GM12865 (cell line): Measurements from ENCODE around the gene PHPT1.

Experiments
- DNase-seq: peaks from one replicate; pipeline ENCODE4 v3.0.0; 2010; ENCODE audit warnings: low read depth
- H3K4me3 ChIP-seq: 2 replicates; pipeline ENCODE4 v1.5.1; 2011; ENCODE audit warnings: mild to moderate bottlenecking, low read depth, low read length, control low read depth
- CTCF ChIP-seq: IDR thresholded peaks from 2 replicates; pipeline ENCODE4 v1.5.1; 2011; ENCODE audit warnings: low read length, control low read depth, low read depth, inconsistent platforms; ENCODE audit not compliant: insufficient read depth; ENCODE audit errors: missing control alignments

The PHPT1 gene

GRCh38 chr9:136849960-136850865 lies 1.0 kb downstream of the PHPT1 start:
- H3K4me3 ChIP-seq: peak overlapping the region; percentile 70
- TF ChIP-seq CTCF: no peak
- DNase-seq: no peak

GRCh38 chr9:136850866-136851775 lies 1.9 kb downstream of the PHPT1 start:
- H3K4me3 ChIP-seq: no peak overlapping the region
- DNase-seq: no peak
- TF ChIP-seq CTCF: no peak

- DNase-seq: no peak
- TF ChIP-seq CTCF: no peak
- no peak within 1 kb of the TSS for H3K4me3 ChIP-seq
Observed at GRCh38 chr9:136851941-136852663, 2.9 kb downstream of the PHPT1 start, which contains the start of gene MAMDC4. Gene MAMDC4 (plus strand): TSS chr9:136852346. CDS start chr9:136852417, 71 bp downstream.

GRCh38 chr9:136852664-136853595 lies 3.7 kb downstream of the PHPT1 start:
- TF ChIP-seq CTCF: no peak
- DNase-seq: no peak
- H3K4me3 ChIP-seq: no peak overlapping the region

- DNase-seq: peak; percentile 66
- no peak overlapping the region for H3K4me3 ChIP-seq
- TF ChIP-seq CTCF: peak; percentile 43
Observed at GRCh38 chr9:136853596-136854112, 4.4 kb downstream of the PHPT1 start.
